Pons (tissue), 1 donor: ENCODE data around the gene REPS1.

Experiments
- DNase-seq: peaks from one replicate; pipeline ENCODE4 v3.0.0-alpha.2; 2016; ENCODE audit warnings: low spot score

REPS1 gene

GRCh38 chr6:138920906-138921305, 67.1 kb downstream of the REPS1 start:
- DNase-seq = no peak

GRCh38 chr6:138914701-138915100, 73.4 kb downstream of the REPS1 start:
- no peak for DNase-seq

GRCh38 chr6:138912308-138912707, 75.7 kb downstream of the REPS1 start:
- no peak for DNase-seq

- DNase-seq = no peak
These were observed 78.1 kb downstream of the REPS1 start for GRCh38 chr6:138909975-138910374.

GRCh38 chr6:138909511-138909910, 78.5 kb downstream of the REPS1 start:
- DNase-seq = no peak

- DNase-seq = no peak
These were observed 80.9 kb downstream of the REPS1 start for GRCh38 chr6:138907167-138907566.

- no peak for DNase-seq
These were observed 91.0 kb downstream of the REPS1 start for GRCh38 chr6:138897031-138897430.

- no peak for DNase-seq
These were observed 91.8 kb downstream of the REPS1 start for GRCh38 chr6:138896104-138896756.

GRCh38 chr6:138891255-138891986, 96.6 kb downstream of the REPS1 start:
- DNase-seq = no peak

- no peak for DNase-seq
These were observed 102.8 kb downstream of the REPS1 start for GRCh38 chr6:138885156-138885819.

- no peak for DNase-seq
These were observed 105.6 kb downstream of the REPS1 start for GRCh38 chr6:138882369-138883017.

- no peak for DNase-seq
These were observed 114.9 kb downstream of the REPS1 start for GRCh38 chr6:138873191-138873590.

- DNase-seq = no peak
These were observed 118.7 kb downstream of the REPS1 start for GRCh38 chr6:138869398-138869797.

- DNase-seq = no peak
These were observed 119.9 kb downstream of the REPS1 start for GRCh38 chr6:138868181-138868580.

- no peak for DNase-seq
These were observed 122.5 kb downstream of the REPS1 start for GRCh38 chr6:138865480-138866109.

GRCh38 chr6:138864343-138864890, 123.6 kb downstream of the REPS1 start:
- DNase-seq = no peak

- no peak for DNase-seq
These were observed 124.7 kb downstream of the REPS1 start for GRCh38 chr6:138863321-138863720.

GRCh38 chr6:138862456-138862855, 125.6 kb downstream of the REPS1 start:
- no peak for DNase-seq

GRCh38 chr6:138857775-138858174, 130.3 kb downstream of the REPS1 start:
- DNase-seq = no peak

GRCh38 chr6:138856654-138857053, 131.4 kb downstream of the REPS1 start:
- DNase-seq = no peak
